Fibroblast of the aortic adventitia (primary cell): ENCODE measurements around the gene ECE1. TPM values are rescaled to one million over a fixed set of nuclear protein-coding genes. Genes with fewer than 3 reads are reported as not detected.

Experiments used
- DNase-seq: peaks from one replicate; pipeline ENCODE4 v3.0.0-alpha.2; 2010; ENCODE audit warnings: low read depth
- H3K4me3 ChIP-seq: 2 replicates; pipeline ENCODE4 v1.5.1; 2011; ENCODE audit warnings: low read depth, mild to moderate bottlenecking, control low read depth, low read length, moderate library complexity
- CTCF ChIP-seq: IDR thresholded peaks from 2 replicates; pipeline ENCODE4 v1.5.1; 2011; ENCODE audit warnings: mild to moderate bottlenecking, low read length, control low read depth, inconsistent platforms; ENCODE audit not compliant: insufficient read depth
- total RNA-seq: library from RNA; depleted of rRNA; stranded (reverse); fragments of >200 nt; gene quantifications from 2 replicates; pipeline ENCODE4 v1.2.3, GENCODE V29; 2012; ENCODE audit warnings: low replicate concordance

The ECE1 gene
- total RNA-seq, 1 donor = 90.4 TPM

- no peak for DNase-seq
- H3K4me3 ChIP-seq = no peak overlapping the region
- TF ChIP-seq CTCF = no peak
Measured at GRCh38 chr1:21301794-21302440, 11.7 kb upstream of the ECE1 start.

DNA sequence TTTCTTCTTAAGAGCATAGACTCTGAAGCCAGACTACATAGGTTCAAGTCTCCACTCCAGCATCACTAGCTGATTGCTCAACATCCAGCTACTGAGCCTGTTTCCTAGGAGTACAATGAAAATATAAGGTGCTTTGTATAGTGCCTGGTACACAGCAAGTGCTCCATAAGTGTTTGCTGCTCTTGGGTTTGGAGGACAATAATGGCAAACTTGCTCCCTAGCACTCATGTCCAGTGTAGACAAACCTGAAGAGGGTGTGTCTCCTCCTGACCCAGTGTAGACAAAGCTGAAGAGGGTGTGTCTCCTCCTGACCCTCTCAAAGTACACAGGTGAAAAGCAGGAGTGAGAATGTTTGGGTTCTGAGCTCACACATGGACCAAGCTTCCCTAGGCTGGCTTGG is 10.5 kb upstream of the ECE1 start:
- no peak for TF ChIP-seq CTCF

DNA sequence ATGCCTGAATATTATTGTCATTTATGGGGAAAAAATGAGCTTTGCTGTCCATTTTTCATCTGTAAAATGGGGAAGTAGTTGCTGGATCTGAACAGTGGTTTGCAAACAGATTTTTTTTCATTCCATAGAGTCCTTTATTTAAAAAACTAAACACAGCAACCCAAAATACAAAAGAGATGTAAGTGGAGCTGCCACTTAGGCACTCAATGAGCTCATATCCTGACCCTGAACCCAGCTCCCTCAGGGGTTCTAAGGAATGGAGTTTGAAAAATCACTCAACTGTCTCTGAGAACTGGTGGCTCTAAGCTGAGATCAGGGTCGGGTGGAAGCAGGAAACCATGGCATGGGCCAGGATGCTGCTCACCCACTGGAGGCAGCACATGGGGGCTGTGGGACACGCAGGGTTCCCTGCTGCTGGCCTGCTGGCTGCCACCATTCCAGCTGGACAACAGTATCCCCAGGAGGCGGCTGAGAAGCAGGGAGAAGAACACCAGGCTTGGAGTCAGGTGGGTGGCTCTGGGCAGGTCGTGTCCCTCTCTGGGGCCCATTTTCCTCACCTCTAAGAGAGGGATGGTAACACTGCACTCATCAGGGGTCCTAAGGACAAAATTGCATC is 9.6 kb upstream of the ECE1 start:
- DNase-seq = no peak
- TF ChIP-seq CTCF = no peak
- no peak overlapping the region for H3K4me3 ChIP-seq

More for the DNA sequence above, 10.5 kb upstream of the ECE1 start:
- DNase-seq = no peak
- H3K4me3 ChIP-seq = no peak overlapping the region

GRCh38 chr1:21298981-21299391 is 8.7 kb upstream of the ECE1 start:
- no peak for TF ChIP-seq CTCF
- no peak overlapping the region for H3K4me3 ChIP-seq
- DNase-seq = no peak

GRCh38 chr1:21297975-21298374 is 7.7 kb upstream of the ECE1 start:
- TF ChIP-seq CTCF = no peak
- peak; percentile 69 for DNase-seq
- H3K4me3 ChIP-seq = no peak overlapping the region

DNA sequence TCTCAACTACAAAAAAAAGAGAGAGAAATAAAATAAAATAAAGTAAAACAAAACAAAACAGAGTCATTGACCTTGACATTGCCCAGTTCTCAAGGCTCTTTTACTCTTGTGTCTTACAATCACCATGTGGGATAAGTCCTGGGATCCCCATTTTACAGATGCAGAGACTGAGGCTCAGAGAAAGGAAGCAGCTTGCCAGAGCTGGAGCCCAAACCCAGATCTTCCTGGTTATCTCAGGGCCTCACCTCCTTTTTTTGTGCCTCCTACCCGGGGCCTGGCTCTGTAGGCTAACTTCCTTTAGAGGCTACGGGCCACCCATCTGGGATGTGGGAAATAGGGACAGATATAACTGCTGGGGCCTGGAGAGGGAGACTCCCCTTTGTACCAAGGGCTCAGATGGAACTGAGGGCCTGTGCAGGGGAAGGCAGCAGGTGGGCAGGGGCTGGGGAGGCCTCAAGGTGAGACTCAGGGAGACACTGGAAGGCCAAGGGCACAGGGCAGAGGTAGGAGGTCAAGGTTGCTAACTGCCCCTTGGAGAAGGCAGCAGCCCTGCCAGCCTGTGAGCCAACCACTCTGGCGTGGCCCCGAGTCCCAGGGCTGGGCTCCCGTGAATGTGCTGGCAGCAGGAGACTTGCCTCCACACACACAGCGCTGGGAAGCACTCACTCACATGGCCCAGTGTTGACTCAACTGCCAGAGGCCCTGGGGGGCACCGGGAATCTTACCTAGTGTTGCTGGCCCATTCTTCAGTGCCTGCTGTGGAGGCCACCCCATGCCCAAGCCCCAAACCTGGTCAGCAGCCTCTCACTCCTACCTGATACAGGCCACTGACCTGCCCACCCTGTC is 6.5 kb upstream of the ECE1 start:
- DNase-seq = no peak
- no peak overlapping the region for H3K4me3 ChIP-seq
- TF ChIP-seq CTCF = no peak
